HG02970 (cell line): ENCODE results near the gene RPLP2.

Experiments
- ATAC-seq: cut with Tn5 transposase; IDR thresholded peaks from one replicate; pipeline ENCODE4 v1.9.1; 2021; ENCODE audit warnings: mild to moderate bottlenecking, moderate library complexity, moderate number of reproducible peaks; ENCODE audit not compliant: unreplicated experiment, low FRiP score

Gene RPLP2

GRCh38 chr11:773425-773824 lies 36.3 kb upstream of the RPLP2 start:
- no peak for ATAC-seq

GRCh38 chr11:773830-774229 lies 35.9 kb upstream of the RPLP2 start:
- ATAC-seq, result no peak

GRCh38 chr11:774873-775592 lies 34.7 kb upstream of the RPLP2 start:
- ATAC-seq, result no peak

GRCh38 chr11:776263-776560 lies 33.6 kb upstream of the RPLP2 start:
- no peak for ATAC-seq

GRCh38 chr11:776561-777287 lies 33.0 kb upstream of the RPLP2 start:
- ATAC-seq, result peak; percentile 29

GRCh38 chr11:777288-778255 lies 32.2 kb upstream of the RPLP2 start, which contains the start of gene GATD1:
GATD1 (minus strand) TSS chr11:777487; CDS start chr11:777462, 25 bp downstream.
- ATAC-seq, result peak; percentile 76

- no peak for ATAC-seq
These were observed 30.5 kb upstream of the RPLP2 start for GRCh38 chr11:778976-779954.

- no peak for ATAC-seq
These were observed 29.7 kb upstream of the RPLP2 start for GRCh38 chr11:779955-780532.

GRCh38 chr11:782264-783174 lies 27.2 kb upstream of the RPLP2 start:
- ATAC-seq, result no peak

- no peak for ATAC-seq
These were observed 26.2 kb upstream of the RPLP2 start for GRCh38 chr11:783581-784015.

- ATAC-seq, result no peak
These were observed 23.3 kb upstream of the RPLP2 start for GRCh38 chr11:786235-787083.

- no peak for ATAC-seq
These were observed 22.6 kb upstream of the RPLP2 start for GRCh38 chr11:787084-787675.

GRCh38 chr11:788009-788640 lies 21.6 kb upstream of the RPLP2 start:
- ATAC-seq, result no peak

- ATAC-seq, result no peak
These were observed 20.5 kb upstream of the RPLP2 start for GRCh38 chr11:788953-789940.

GRCh38 chr11:789943-790342 lies 19.8 kb upstream of the RPLP2 start, which contains the start of gene CEND1:
CEND1 (minus strand) TSS chr11:790090; CDS start chr11:788576, 1,514 bp downstream.
- ATAC-seq, result no peak
